WTC11 (cell line): ENCODE measurements around the gene OR1M1.

Source experiments
- ATF6 ChIP-seq: sonication (generic); formaldehyde crosslinking; IDR thresholded peaks from 2 replicates; pipeline ENCODE4 v1.8.1; 2023; ENCODE audit warnings: mild to moderate bottlenecking, missing genetic modification reagents
- CBFB ChIP-seq: sonication (generic); formaldehyde crosslinking; IDR thresholded peaks from 2 replicates; pipeline ENCODE4 v1.8.1; 2022; ENCODE audit warnings: mild to moderate bottlenecking, low read depth, missing genetic modification reagents
- CTCF ChIP-seq: fragments of 200-600 bp; IDR thresholded peaks from 2 replicates; pipeline ENCODE4 v1.8.0; 2022; ENCODE audit warnings: antibody characterized with exemption
- ETV6 ChIP-seq: sonication (generic); formaldehyde crosslinking; IDR thresholded peaks from 2 replicates; pipeline ENCODE4 v1.8.1; 2022; ENCODE audit warnings: mild to moderate bottlenecking, missing genetic modification reagents
- FOXJ3 ChIP-seq: sonication (generic); formaldehyde crosslinking; IDR thresholded peaks from 2 replicates; pipeline ENCODE4 v1.9.0; 2021; ENCODE audit warnings: missing genetic modification reagents, mild to moderate bottlenecking, borderline replicate concordance
- GABPB1 ChIP-seq: sonication (generic); formaldehyde crosslinking; IDR thresholded peaks from 2 replicates; pipeline ENCODE4 v1.8.1; 2023; ENCODE audit warnings: mild to moderate bottlenecking, missing genetic modification reagents
- KAT7 ChIP-seq: sonication (generic); formaldehyde crosslinking; IDR thresholded peaks from 2 replicates; pipeline ENCODE4 v1.8.1; 2023; ENCODE audit warnings: missing genetic modification reagents, mild to moderate bottlenecking, borderline replicate concordance
- MAX ChIP-seq: sonication (generic); formaldehyde crosslinking; IDR thresholded peaks from 2 replicates; pipeline ENCODE4 v1.8.0; 2022; ENCODE audit warnings: mild to moderate bottlenecking, missing genetic modification reagents
- NFYB ChIP-seq: sonication (generic); formaldehyde crosslinking; conservative IDR thresholded peaks from 2 replicates; pipeline ENCODE4 v1.8.0; 2022; ENCODE audit warnings: low read depth, missing genetic modification reagents
- NR2C2 ChIP-seq: sonication (generic); formaldehyde crosslinking; IDR thresholded peaks from 2 replicates; pipeline ENCODE4 v1.8.0; 2022; ENCODE audit warnings: mild to moderate bottlenecking, missing genetic modification reagents
- NR3C1 ChIP-seq: sonication (generic); formaldehyde crosslinking; conservative IDR thresholded peaks from 2 replicates; pipeline ENCODE4 v1.8.1; 2023; ENCODE audit warnings: low read depth, mild to moderate bottlenecking, missing genetic modification reagents
- SP1 ChIP-seq: sonication (generic); formaldehyde crosslinking; conservative IDR thresholded peaks from 2 replicates; pipeline ENCODE4 v1.8.1; 2022; ENCODE audit warnings: missing genetic modification reagents
- TCF7 ChIP-seq: sonication (generic); formaldehyde crosslinking; IDR thresholded peaks from 2 replicates; pipeline ENCODE4 v1.8.0; 2022; ENCODE audit warnings: mild to moderate bottlenecking, low read depth, missing genetic modification reagents, moderate library complexity
- ZNF396 ChIP-seq: fragments of 250-450 bp; sonication (Bioruptor Pico); IDR thresholded peaks from 2 replicates; pipeline ENCODE4 v1.8.0; 2021; ENCODE audit warnings: mild to moderate bottlenecking, moderate library complexity, borderline replicate concordance

- TF ChIP-seq NFYB (CRISPR knock-in tag) (no peak), NR2C2 (CRISPR knock-in tag) (no peak), FOXJ3 (CRISPR knock-in tag) (no peak), ETV6 (CRISPR knock-in tag) (no peak), ATF6 (no peak), CTCF (no peak), KAT7 (CRISPR knock-in tag) (no peak), NR3C1 (CRISPR knock-in tag) (no peak), MAX (CRISPR knock-in tag) (no peak), ZNF396 (CRISPR knock-in tag) (no peak), TCF7 (CRISPR knock-in tag) (no peak), GABPB1 (CRISPR knock-in tag) (no peak), SP1 (CRISPR knock-in tag) (no peak), CBFB (CRISPR knock-in tag) (no peak)
Measured at GRCh38 chr19:9057505-9058258, 29.2 kb upstream of the OR1M1 start.
